NCI-H1694 treated with DMSO at 0.1 percent for 48 hours (cell line): ENCODE results near the gene SPECC1L.

Experiments used
- DNase-seq: peaks from one replicate; lab custom pipeline; 2025; lab: John Stamatoyannopoulos, UW

SPECC1L gene

DNA sequence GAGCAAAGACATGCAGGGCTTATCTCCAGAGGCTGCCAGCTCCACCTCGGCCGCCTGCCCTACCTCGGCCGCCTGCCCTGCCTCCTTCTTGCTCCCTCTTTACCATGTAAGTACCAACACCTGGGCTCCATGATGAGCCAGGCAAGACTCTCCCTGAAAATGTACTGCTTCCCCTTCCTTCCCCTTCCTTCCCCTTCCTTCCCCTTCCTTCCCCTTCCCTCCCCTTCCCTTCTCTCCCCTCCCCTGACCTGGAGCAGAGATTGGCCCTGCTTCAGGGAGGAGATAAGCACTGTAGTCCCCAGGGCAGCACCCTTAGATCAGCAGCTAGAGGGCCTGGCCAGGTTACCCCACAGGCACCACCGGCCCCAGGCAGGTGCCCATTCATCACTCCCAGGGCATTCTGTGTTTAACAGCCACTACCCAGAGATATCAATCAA lies 131.3 kb downstream of the SPECC1L start:
- DNase-seq = no peak

DNA sequence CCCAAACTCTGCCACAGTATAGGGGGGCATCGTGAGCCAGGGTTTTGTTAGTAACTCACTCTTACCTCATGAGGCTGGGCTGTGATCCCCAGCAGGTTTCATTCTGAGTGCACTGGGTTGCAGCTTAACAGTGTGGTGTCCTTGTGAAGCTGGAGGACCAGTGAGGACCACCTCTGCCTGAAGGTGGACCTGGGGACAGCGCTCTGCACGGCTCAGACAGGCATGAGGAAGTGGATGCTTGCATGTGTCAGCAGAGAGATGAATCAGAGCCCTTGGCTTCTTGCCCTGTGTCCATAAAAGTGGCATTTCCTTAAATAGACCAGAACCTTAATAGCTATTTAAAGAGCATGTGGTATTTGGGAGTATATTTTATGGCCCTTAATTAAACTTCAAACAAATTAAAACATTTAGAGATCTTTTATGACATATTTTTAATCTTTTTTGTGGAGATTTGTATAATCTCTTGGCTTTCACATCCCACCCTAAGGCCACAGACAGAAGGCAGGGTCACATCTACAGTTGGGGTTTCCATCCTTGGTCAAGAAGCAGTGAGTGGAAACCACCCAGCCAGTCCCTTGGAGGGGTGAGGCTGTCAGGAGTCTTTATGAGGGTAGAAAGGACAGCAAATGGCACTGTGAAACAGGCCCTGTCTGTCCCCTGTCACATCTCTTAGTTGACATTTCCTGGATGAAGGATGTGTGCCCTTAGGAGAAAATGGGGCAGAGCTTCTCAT lies 132.0 kb downstream of the SPECC1L start:
- peak; percentile 11 for DNase-seq

DNA sequence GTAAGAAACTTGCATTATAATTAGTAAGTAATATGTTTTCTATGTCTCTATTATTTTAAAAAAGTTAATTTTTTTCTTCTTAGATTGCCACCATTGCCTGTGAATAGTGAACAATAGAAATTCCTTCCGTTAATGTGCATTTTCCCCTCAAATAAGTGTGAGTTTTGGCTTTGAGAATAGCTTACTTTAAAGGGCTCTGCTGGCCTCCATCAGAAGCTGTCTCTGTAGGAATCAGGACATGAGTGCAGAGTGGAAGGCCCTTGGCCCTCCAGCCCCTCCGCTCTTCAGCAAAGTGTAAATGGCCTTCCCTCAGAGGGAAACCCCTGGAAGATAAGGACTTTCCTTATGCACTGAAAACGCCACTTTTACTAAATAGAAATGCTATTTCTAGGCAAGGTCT lies 132.7 kb downstream of the SPECC1L start:
- DNase-seq = no peak

DNA sequence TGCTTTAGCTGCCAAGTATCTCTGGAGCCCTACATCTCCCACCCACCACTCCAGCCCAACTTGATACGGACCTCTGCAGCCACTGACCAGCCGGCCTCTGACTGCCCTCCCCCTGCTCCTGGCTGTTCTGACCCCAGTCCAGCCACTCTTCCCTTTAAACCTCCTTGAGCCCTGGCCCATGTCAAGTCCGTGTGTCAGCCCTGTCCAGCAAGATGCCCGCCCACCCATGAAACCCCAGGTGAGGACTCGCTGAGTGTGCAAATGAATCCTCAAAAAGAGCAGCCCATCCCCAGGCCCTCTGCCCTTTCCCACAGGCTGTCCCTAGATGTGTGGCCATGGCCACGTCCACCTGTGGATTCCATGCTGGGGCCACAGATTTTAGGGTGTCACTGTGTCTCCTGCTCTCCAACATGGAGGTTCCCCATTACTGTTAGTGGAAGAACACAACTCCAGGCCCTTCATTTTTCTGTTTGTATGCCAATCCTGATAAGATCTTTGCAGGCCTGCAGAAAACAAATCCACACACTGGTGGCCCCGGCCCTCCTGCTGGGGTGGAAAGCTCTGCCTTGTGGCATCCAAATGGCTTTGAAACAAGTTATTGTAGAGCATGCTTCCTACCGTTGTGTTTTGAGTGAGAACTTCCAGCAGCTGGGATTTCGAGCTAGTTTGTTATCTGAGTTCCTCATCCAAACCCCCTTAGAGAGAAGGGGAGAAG lies 134.1 kb downstream of the SPECC1L start:
- DNase-seq = no peak

DNA sequence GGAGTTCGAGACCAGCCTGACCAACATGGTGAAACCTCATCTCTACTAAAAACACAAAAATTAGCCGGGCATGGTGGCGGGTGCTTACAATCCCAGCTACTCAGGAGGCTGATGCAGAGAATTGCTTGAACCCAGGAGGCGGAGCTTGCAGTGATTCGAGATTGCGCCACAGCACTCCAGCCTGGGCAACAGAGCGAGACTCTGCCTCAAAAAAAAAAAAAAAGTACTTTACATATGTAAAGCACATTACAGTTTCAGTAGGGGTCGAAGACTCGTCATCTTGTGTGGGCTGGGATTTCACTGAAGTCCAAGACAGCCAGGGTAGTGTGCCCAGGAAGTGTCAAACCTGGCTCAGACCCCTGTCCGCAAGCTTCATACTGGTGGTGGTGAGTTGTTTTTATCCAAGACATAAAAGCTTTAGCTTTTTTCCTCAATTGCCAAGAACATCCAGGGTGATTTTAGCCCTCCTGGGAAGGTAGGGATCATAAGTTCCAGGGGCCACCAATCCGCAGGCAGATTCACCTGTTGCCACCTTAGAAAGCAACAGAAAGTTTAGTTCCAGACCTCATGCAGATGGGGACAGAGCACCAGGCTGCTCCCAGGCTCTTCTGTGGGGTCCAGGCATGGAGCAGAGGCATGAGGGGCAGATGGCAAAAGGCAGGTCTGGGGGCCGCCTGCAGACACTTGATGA lies 135.1 kb downstream of the SPECC1L start:
- DNase-seq = no peak

DNA sequence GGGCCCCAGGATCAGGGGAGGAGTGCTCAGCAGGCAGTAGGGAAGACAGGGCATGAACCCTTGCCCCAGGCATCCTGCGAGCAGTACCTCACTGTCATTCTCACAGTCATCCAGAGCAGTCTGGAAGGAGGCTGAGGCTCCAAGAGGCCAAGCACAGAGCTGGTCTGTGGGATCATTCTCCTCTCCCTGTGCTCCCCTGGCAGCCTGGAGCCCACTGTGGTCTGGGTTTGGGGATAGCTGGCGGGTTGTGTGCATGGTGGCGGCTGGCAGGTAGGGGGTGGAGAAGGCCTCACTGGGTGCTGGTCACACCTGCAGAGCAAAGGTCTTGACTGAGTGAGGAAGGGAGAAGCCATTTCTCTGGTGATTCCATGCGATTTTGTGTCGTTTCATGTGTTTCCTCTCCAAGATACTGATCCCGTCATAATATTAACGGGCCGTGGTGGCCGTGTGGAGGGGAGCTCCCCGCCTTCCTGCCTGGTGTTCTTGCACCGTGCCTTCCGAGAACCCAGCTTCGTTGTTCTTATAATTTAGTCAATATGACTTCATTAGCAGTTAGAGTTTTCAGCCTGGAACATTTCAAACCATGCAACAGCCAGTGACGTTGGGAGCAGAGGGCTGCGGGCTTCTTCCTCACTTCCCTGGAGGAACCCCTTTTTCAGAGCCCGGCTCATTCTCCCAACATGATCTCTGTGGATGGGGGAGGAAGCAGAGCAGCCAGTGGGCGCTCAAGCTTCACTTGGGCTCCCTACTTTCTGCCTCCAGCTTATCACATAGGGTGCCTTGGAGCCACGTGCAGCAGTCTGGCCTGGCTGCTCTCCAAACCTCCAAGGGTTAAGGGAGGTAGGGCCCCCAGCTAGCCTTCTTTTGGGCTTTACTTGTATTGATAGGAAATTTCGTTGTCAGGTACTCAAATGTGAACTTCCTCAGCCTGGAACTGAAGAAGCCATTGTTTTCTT lies 136.0 kb downstream of the SPECC1L start:
- no peak for DNase-seq

DNA sequence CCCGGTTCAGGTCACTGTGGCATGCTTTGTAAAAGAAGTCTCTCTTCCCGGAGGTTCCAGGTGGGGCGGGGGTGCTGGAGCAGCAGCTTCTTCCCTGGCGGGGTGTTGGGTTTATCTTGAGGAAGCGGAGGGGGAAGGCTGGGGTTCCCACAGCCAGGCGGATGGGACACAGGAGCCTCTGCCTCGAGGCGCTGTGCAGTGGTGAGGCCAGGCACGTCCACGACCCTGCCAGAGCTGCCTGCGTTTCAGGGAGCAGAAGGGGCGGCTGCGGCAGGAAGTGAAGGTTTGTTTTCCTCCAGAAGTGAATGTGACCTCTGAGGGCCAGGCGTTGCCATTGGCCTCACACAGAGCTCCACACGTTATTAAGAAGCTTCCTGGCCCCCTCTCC lies 136.6 kb downstream of the SPECC1L start:
- no peak for DNase-seq

DNA sequence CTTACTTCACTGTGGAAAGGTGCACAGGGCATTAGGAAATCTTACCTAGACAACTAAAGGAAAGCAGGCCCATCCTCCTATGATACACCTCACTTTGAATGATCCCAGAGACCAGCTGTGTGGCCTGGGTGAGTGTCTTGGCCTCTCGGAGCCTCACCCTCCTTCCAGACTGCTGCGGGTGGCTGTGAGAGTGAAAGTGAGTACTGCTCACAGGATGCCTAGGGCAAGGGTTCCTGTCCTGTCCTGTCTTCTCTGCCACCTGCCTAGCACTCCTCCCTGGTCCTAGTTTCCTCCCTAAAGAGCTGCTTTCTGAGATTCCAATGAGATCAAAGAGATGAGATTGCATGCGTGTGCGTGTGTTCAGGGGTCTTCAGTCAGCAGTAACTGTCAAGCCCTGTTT lies 137.3 kb downstream of the SPECC1L start:
- no peak for DNase-seq

DNA sequence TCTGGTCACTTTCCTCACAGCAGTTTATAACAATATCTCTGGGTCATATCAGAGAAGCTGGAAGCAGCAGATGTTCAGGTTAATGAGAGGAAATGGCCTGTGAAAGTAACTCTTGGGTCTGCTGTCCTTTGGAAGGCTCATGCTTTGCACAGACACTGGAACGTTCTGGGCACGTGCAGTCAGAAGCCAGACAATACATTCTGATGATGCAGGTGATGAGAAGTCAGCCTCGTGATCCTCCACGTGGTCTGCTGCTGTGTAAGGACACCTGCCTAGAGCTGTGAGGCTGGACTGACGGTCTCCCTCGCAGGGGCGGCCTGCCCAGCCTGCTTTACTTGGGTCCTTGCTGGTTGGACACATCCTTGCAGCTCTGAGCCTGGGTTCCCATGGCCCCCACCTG lies 138.0 kb downstream of the SPECC1L start:
- no peak for DNase-seq

DNA sequence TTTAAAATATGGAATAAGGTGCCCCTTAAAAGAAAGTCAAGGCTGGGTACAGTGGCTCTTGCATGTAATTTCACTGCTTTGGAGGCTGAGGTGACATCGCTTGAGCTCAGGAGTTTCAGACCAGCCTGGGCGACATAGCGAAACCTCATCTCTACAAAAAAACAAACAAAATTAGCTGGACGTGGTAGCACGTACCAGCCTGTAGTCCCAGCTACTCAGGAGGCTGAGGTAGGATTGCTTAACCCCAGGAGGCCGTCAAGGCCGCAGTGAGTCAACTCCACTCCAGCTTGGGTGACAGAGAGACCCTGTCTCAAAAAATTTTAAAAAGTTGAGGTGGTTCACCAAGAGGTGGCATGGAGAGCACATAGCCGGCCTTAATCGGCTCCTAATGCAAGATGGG lies 139.1 kb downstream of the SPECC1L start:
- no peak for DNase-seq

DNA sequence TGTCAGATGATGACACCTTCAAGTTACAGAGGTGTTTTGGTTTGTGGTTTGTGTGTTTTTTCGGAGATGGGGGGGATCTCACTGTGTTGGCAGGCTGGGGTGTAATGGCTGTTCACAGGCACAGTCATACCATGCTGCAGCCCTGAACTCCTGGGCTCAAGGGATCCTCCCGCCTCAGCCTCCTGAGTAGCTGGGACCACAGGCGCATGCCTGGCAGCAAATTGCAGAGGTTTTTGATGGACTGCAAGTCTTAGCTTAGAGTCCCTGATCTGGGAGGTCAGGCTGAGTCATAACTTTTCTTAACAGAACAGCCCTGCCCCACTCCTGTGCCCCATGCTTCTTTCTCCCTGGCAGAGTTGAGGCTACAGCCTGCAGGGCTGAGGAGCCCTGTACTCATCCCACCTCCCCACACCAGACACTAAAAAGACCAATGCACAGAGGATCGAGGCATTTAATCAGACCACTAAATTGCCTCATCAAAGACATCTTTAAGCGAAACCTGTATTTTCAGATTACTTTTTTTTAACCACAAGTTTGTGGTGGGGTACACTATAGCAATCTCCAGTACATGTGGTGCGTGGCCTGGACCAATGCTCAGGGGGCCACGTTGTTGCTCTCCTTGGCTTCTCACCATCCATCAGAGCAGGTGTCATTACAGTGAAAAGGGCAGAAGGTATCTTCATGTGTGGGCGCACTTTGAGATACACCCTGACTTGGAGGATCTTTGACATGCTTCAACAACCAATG lies 139.7 kb downstream of the SPECC1L start:
- DNase-seq = no peak

DNA sequence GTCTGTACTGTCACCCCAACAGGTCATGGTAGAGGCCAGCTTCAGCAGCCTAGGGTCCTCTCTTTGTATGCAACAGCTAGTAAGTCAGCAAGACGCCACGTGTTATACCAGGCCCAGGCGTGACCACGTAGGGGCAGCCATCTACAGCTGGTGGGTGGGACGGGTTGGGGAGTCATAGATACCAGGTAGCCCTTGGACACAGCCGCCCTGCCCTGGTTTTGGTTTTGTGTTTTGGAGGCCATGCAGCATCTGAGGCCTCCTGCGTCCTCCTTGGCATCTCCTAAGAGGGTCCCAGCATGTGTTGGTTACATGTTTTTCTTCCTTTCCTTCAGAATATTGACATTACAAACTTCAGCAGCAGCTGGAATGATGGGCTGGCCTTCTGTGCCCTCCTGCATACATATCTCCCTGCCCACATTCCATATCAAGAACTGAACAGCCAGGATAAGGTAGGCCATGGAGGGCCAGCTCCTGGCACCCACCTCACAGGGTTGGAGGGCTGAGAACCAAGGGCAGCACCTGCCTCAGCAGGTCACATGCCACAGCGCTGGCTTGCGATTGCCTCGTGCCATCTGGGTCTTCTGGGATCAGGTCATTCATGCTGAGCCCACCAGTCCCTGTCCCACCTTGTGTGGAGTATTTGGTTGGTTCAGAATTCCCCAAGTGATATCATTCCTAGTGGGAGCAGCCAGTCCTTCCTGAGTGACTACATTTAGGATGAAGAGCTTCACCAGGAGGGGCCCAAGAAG lies 140.8 kb downstream of the SPECC1L start:
- DNase-seq = no peak

DNA sequence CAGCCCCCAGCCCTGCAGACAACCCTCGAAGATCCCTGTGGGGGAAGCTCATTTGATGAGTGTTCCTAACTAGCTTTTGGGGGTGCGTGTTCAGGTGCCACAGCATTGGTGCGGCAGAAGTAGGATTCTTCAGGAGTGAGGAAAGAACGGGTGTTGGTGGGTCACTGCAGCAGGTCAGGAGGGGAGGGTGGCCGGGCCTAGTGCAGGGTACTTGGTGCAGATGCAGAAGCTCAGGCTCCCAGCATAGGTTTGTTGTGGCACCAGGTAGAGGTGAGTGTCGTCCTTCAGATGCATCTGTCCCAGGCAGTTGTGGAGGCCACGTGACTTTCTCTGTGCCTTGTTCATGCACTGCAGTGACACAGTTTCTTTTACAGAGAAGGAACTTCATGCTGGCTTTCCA lies 141.6 kb downstream of the SPECC1L start:
- DNase-seq = no peak

DNA sequence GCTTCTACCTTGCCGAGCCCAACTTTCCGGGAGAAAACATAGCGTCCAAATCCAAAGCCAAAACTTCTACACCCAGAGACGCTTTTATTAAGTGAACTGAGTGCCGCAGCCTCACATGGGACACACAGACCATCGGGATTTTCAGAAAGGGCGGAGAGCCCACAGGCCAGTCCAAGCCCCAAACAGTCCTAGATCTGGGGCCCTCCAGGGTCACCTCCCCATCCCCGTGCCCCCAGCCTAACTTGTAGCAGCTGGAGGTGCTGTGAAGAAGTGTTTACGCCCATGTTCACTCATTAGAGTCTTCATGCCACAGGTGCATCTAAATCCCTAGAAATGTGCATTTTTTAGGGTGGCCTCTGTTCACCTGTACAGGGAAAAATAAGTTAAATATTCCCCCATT lies 142.6 kb downstream of the SPECC1L start:
- DNase-seq = no peak

DNA sequence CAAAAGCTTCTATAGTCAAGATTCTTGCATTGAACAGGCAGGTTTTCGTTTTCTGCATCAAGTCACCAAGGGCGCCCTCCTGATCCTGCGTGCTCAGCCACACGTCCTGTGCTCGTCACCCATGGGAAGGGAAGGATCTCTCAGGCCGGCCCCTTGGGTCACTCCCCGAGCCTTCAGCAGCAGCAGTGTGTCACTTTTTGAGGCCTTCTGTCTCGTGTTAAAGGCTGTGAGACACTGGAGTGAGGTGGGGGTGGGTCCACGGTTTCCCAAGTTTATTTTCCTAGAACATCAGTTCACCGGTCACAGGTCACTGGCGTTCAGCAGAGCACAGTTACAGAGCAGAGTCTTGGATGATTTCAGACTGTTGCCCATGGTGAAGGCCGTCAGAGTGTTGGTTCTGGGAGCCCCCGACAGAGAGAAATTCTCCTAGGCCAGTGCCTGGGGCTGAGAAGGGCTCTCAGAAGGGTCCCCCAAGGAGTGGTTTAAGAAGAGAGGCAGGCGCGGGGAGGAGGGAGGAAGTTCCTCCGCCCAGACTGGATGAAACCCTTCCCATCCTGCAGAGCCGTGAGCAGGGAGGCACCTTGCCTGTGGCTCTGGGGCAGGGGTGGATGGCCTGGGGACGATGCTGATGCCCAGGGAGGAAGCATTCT lies 143.2 kb downstream of the SPECC1L start:
- no peak for DNase-seq

DNA sequence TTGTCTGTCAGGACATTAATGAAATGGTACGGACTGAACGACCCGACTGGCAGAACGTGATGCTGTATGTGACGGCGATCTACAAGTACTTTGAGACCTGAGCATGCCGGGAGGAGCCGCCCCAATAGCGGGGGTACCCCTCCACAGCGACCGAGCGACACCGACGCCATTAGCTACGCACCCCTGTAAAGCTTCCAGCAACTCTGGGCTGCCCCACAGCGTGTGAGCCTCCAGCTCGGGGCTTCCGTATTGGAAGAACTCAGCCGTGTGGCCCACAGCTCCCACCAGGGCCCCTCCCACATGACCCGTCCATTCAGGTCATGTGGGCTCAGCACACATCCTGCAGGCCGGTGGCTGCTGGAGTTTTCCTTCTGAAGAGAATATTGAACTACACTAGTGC lies 143.9 kb downstream of the SPECC1L start:
- DNase-seq = no peak

DNA sequence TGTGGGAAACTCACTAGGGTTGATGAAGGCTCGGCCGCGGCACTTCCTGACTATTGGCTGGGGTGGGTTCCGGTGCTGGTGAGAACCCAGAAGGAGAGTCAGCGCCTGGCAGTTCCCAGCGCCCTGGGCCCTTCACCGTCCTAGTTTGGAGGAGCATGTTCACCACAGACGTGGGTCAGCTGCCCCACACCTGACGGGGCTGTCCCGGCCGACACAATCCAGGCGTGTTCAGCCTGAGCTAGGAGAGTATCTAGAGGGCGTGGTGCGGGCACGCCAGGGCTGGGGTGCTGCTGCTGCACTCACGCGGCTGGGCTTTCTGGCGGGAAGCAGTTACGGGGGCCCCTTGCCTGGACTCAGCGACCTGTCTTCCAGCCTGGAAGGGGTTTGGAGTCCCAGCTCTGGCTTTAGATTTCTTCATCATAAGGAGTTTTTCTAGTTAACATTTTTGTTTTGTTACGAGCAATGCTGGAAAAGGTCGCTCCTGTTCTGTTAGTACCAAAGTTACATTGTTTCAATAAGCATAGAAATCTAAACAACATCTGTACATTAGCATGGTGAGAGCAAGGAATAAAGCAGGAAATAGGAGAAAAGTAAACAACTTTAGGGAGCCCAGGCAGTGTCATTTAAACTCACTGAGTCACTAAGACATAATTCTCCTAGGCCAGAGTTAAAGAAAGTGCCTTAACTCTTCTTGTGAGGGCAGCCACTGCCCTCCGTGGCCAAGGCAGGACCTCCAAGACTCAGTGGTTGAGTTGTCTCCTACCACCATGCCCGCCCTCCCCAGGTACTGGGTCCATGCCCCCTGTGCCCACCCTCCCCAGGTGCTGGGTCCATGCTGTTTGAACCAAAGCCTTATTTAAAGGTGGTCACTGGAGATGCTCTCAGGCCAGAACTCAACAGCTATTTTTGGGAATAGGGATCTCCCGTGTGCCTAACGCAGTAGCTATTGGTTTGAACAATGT lies 144.6 kb downstream of the SPECC1L start:
- no peak for DNase-seq

DNA sequence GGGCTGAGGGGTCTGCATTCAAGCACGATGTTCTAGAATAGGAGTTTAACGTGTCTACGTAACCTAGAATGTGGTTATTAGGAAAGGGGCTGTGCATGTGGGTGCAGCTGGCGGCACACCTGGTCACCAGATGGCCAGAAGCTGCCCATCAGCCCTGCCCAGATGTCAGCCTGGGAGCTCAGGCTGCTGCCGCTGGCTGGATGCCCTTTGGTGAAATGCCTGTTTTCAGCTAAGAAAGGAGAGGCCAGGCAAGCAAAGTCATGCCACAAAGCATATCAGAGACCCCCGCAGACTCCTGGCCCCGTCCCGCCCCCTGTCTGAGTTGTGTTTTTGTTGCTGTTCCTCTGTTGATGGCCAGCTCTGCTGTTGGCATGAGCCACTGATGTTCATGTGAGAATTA lies 145.5 kb downstream of the SPECC1L start:
- peak; percentile 58 for DNase-seq

DNA sequence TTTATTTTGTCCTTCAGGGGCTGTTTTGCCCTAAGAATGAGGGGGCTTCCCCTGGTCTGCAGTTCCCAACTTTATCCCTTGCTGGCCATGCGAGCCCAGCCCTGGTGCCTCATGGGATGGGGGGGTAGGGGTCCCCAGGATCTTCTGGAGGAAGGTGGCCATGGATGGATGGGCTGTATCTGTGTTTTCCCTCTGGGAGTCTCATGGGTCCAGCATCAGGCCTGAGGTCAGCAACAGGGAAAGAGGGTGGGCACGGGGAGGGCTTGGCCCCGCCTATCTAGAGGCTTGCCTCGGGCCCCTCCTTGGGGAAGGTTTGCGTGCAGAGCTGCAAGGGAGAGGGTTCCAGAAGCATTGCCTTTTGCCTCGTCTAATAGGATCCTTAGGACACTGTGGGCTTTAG lies 146.0 kb downstream of the SPECC1L start:
- no peak for DNase-seq
